Spleen (tissue), 11 donors: Measurements from ENCODE around the gene TPRG1. TPM values are rescaled to one million over a fixed set of nuclear protein-coding genes. Genes with fewer than 3 reads are reported as not detected.

Experiments used
- DNase-seq: peaks from one replicate; pipeline ENCODE4 v3.0.0-alpha.2; 2020
- H3K27ac ChIP-seq, 8 donors: fragments of 200-600 bp; sonication (generic) in 7 of 8; 1 replicate in 4 of 8; 2 replicates in 4 of 8; pipeline versions ENCODE4 v1.5.0 to v1.8.0; 2016 to 2021; ENCODE audit warnings: inconsistent platforms in 4 of 8, mild to moderate bottlenecking in 4 of 8, moderate library complexity in 1 of 8
- H3K27me3 ChIP-seq, 7 donors: fragments of 200-600 bp; sonication (generic) in 6 of 7; replicated peaks in 1 of 7; 1 replicate in 4 of 7; 2 replicates in 3 of 7; pipeline versions ENCODE4 v1.5.0 to v1.8.0; 2016 to 2021; ENCODE audit warnings: inconsistent platforms in 3 of 7, mild to moderate bottlenecking in 1 of 7
- H3K36me3 ChIP-seq, 6 donors: fragments of 200-600 bp; sonication (generic) in 5 of 6; 1 replicate in 4 of 6; 2 replicates in 2 of 6; pipeline versions ENCODE4 v1.5.0 to v1.8.0; 2016 to 2021; ENCODE audit warnings: inconsistent platforms in 2 of 6
- H3K4me1 ChIP-seq, 6 donors: fragments of 200-600 bp; sonication (generic) in 5 of 6; 1 replicate in 3 of 6; 2 replicates in 3 of 6; pipeline versions ENCODE4 v1.5.0 to v1.8.0; 2016 to 2021; ENCODE audit warnings: inconsistent platforms in 3 of 6
- H3K4me3 ChIP-seq, 8 donors: fragments of 200-600 bp; sonication (generic) in 7 of 8; 1 replicate in 4 of 8; 2 replicates in 4 of 8; pipeline versions ENCODE4 v1.5.0 to v1.8.0; 2016 to 2021; ENCODE audit warnings: inconsistent platforms in 4 of 8, mild to moderate bottlenecking in 4 of 8, moderate library complexity in 2 of 8
- H3K9me3 ChIP-seq, 8 donors: fragments of 200-600 bp; sonication (generic) in 7 of 8; 1 replicate in 4 of 8; 2 replicates in 4 of 8; pipeline versions ENCODE4 v1.5.0 to v1.8.0; 2016 to 2021; ENCODE audit warnings: inconsistent platforms in 4 of 8
- POLR2A ChIP-seq, 3 donors: fragments of 450-650 bp; IDR thresholded peaks; one replicate each; pipeline ENCODE4 v1.5.1; 2017; ENCODE audit warnings: antibody characterized with exemption in 3 of 3, mild to moderate bottlenecking in 1 of 3
- POLR2AphosphoS5 ChIP-seq, 3 donors: sonication (generic); formaldehyde crosslinking; IDR thresholded peaks; one replicate each; pipeline ENCODE4 v1.5.1; 2017; ENCODE audit warnings: antibody characterized with exemption in 3 of 3
- WGBS, 5 donors: extraction: QIAGEN DNeasy Blood & Tissue Kit in 3 of 5; methylation state at CpG; one replicate each; pipeline versions ENCODE4 v1.1.5 to v1.1.7; 2013 to 2018; 5-methylcytosine and 5-hydroxymethylcytosine counted together
- intact Hi-C: fragments of 100-400 bp; cut with DNase I; formaldehyde crosslinking; loops from one replicate; pipeline ENCODE4 v1.15.0; 2023; ENCODE audit warnings: low total_unique reads
- polyA plus RNA-seq, 3 donors: library from polyadenylated mRNA; stranded (reverse); fragments of 200-250 nt; gene quantifications; one replicate each; pipeline ENCODE4 v1.2.1, GENCODE V29; 2013
- total RNA-seq, 7 donors: library from RNA; depleted of rRNA in 3 of 7; stranded (reverse); fragments of >200 nt in 3 of 7; fragmentation: NEBNext Ultra II Directional in 4 of 7; extraction: Animal tissue kit (Norgen Biotek cat#: 25700) in 4 of 7; gene quantifications; one replicate each; pipeline versions ENCODE4 v1.1.0 to v1.2.1, GENCODE V29; 2016 to 2021
- TF ChIP-seq, protein P1 (sequence below), 11 experiments: fragments of 200-600 bp in 7 of 11; fragments of 450-650 bp in 4 of 11; sonication (generic) in 4 of 11; IDR thresholded peaks in 8 of 11; conservative IDR thresholded peaks in 3 of 11; 1 replicate in 7 of 11; 2 replicates in 4 of 11; pipeline versions ENCODE4 v1.4.0 to v1.8.0; 2016 to 2021; ENCODE audit warnings: antibody characterized with exemption in 11 of 11, inconsistent platforms in 4 of 11, mild to moderate bottlenecking in 1 of 11
- donor health status: healthy with polysubstance abuse.
- donor health status: DM: no; HTN: no; CAD: no; lungs with moderate emphysema.
- donor health status: DM: no; HTN: no; CAD: no.
- donor health status: Bipolar disorder and iron deficiency.
- donor health status: healthy.
- donor health status: DM: no; HTN: no; CAD: no.
- donor health status: DM: yes; HTN: yes; CAD: no.

The TPRG1 gene
- total and polyA plus RNA-seq, 10 donors = 0.29 to 11.7 (median 4.6) TPM

DNA sequence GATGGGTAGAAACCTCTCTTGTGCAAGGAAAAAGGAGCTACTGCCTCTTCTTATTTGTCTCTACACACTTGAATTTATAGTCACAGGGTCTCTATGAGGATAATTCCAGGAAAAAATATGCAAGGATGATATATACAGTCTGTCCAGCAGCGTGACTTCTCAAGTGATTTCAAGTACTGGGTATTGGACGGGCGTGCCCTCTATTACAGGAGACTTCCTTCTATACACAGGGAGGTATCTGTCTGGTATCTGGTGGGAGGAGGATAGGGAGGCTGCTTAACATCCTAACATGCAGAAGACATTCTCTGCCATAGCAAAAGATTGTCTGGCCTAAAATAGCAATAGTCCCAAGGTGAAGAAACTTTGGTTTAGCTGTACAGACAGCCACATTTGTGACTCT, 146.1 kb downstream of the TPRG1 start:
- Histone ChIP-seq H3K4me1 (no peaks in the 10 kb centered on the region), H3K9me3 (no peaks in the 10 kb centered on the region), H3K36me3 (no peaks in the 10 kb centered on the region), H3K27ac (no peak overlapping the region), H3K27me3 (peaks cover 0 to 9% (median 0%) of the 10 kb centered on the region in 7 donors), H3K4me3 (no peak overlapping the region)
- intact Hi-C loops = no loop called here
- DNase-seq = no peak
- TF ChIP-seq POLR2A (IDR thresholded peaks at IDR 0.05) (no peak), POLR2AphosphoS5 (IDR thresholded peaks at IDR 0.05) (no peak)
- TF ChIP-seq, protein P1, sequence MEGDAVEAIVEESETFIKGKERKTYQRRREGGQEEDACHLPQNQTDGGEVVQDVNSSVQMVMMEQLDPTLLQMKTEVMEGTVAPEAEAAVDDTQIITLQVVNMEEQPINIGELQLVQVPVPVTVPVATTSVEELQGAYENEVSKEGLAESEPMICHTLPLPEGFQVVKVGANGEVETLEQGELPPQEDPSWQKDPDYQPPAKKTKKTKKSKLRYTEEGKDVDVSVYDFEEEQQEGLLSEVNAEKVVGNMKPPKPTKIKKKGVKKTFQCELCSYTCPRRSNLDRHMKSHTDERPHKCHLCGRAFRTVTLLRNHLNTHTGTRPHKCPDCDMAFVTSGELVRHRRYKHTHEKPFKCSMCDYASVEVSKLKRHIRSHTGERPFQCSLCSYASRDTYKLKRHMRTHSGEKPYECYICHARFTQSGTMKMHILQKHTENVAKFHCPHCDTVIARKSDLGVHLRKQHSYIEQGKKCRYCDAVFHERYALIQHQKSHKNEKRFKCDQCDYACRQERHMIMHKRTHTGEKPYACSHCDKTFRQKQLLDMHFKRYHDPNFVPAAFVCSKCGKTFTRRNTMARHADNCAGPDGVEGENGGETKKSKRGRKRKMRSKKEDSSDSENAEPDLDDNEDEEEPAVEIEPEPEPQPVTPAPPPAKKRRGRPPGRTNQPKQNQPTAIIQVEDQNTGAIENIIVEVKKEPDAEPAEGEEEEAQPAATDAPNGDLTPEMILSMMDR (IDR thresholded peaks at IDR 0.05 in 8 of 11, conservative IDR thresholded peaks at IDR 0.05 in 3 of 11) = no peak
- 78 to 93% (median 90%) methylated on average over 3 of the region's 3 CpGs for WGBS, 5 donors

DNA sequence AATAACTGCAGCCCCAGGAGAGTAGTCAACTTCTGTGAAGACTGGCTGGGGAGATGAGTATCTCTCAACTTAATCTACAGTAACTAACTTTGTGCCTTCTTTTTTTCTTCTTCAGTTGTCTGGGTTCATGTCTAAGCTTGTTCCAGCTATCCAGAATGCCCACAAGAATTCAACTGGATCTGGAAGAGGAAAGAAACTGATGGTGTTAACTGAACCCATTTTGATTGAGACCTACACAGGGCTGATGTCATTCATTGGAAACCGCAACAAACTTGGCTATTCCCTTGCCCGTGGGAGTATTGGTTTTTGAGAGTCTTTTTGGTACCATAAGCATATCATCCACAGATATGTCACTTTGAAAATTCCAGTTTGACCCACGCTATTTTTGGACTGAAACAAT, 148.7 kb downstream of the TPRG1 start:
- Histone ChIP-seq H3K4me1 (peaks cover 4 to 24% (median 19%) of the 10 kb centered on the region in 6 donors), H3K4me3 (no peak overlapping the region)
- 81 to 94% (median 87%) methylated on average over 3 of the region's 3 CpGs for WGBS, 5 donors

DNA sequence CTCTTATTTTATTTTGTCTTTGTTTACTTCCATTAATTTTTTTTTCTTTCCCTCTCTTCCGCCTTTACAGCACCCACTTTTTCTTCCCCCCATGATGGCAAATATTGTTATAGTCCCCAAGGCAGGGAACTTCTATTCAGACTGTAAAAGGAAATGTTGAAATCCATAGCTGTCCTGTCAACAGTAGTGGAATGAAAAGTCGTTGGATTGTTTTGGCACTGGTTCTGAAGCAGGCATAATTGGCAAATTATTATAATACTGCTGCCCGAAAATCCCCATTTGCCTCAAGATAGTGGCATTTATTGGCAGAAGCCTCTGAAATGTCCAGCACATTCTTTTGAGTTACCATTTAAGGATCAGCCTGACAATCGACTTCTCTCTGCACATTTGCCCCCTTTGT, 150.6 kb downstream of the TPRG1 start:
- H3K4me3 ChIP-seq = no peak overlapping the region
- no peak overlapping the region for H3K27ac ChIP-seq
- DNase-seq = no peak
- H3K9me3 ChIP-seq = no peaks in the 10 kb centered on the region
- intact Hi-C loops = no loop called here
- H3K36me3 ChIP-seq = no peaks in the 10 kb centered on the region
- TF ChIP-seq POLR2A (IDR thresholded peaks at IDR 0.05) = no peak
- TF ChIP-seq, protein P1 (IDR thresholded peaks at IDR 0.05 in 8 of 11, conservative IDR thresholded peaks at IDR 0.05 in 3 of 11) = no peak
- no peak for TF ChIP-seq POLR2AphosphoS5 (IDR thresholded peaks at IDR 0.05)
- WGBS, 5 donors = 45 to 80% (median 66%) methylated on average over 4 of the region's 4 CpGs
- peaks cover 0 to 9% (median 0%) of the 10 kb centered on the region in 7 donors for H3K27me3 ChIP-seq
- peaks cover 4 to 30% (median 20%) of the 10 kb centered on the region in 6 donors for H3K4me1 ChIP-seq

More for the DNA sequence above, 148.7 kb downstream of the TPRG1 start:
- intact Hi-C loops = no loop called here
- DNase-seq = no peak
- TF ChIP-seq POLR2A (IDR thresholded peaks at IDR 0.05) = no peak
- no peak for TF ChIP-seq POLR2AphosphoS5 (IDR thresholded peaks at IDR 0.05)
- TF ChIP-seq, protein P1 (IDR thresholded peaks at IDR 0.05 in 8 of 11, conservative IDR thresholded peaks at IDR 0.05 in 3 of 11) = no peak
- H3K36me3 ChIP-seq = no peaks in the 10 kb centered on the region
- peaks cover 0 to 9% (median 0%) of the 10 kb centered on the region in 7 donors for H3K27me3 ChIP-seq
- no peak overlapping the region for H3K27ac ChIP-seq
- no peaks in the 10 kb centered on the region for H3K9me3 ChIP-seq

DNA sequence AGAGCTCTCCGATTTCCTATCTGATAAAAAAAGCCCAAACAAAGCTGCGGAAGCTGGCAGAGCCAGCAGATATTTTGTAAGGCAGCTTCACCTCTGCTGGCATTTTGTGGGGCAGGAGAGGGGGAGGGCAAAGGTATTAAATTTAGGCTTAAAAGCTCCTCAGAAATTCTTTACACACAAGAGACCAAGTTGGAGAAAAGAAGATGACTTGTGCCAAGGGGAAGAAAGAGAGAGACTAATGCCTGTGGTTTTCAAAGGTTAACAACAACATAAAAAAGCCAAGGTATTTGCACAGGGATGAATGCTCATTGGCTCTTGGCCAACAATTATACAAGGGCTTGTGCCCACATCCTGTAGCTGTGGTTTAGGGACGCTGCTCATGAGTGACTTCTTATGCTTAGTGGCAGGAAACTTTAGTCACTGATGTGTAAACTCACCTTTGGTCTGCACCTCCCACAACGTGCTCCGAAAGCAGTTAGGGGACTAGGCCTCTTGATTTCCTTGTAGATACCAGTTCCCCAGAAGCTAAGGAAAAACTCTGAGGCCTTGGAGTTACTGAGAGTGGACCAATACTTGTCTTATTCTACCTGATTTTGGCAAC, 152.9 kb downstream of the TPRG1 start:
- Histone ChIP-seq H3K27me3 (peaks cover 0 to 6% (median 0%) of the 10 kb centered on the region in 7 donors), H3K36me3 (no peaks in the 10 kb centered on the region), H3K9me3 (no peaks in the 10 kb centered on the region), H3K27ac (peak overlapping the region in 4 of 8 donors; percentile 27 to 67 (median 61)), H3K4me3 (no peak overlapping the region), H3K4me1 (peaks cover 4 to 30% (median 20%) of the 10 kb centered on the region in 6 donors)
- no peak for TF ChIP-seq POLR2A (IDR thresholded peaks at IDR 0.05)
- peak in 1 of 3 donors; percentile 82 for TF ChIP-seq POLR2AphosphoS5 (IDR thresholded peaks at IDR 0.05)
- peak; percentile 80 for DNase-seq
- intact Hi-C loops = no loop called here
- WGBS, 5 donors = 14 to 36% (median 22%) methylated on average over 5 of the region's 5 CpGs
